Measurements from ENCODE around the gene IQSEC2. TPM values are rescaled to one million over a fixed set of nuclear protein-coding genes. Genes with fewer than 3 reads are reported as not detected.

IQSEC2 gene
- total and polyA plus RNA-seq, 2 of the 13 experiments (the other 11 are each of a cell fraction or from before 2014, with no cell fraction given): 0.13 to 0.21 TPM

- TF ChIP-seq KDM1A (CRISPR knock-in tag; IDR thresholded peaks at IDR 0.05) (no peak), SIX4 (CRISPR knock-in tag; IDR thresholded peaks at IDR 0.05) (no peak), GABPA (IDR thresholded peaks at IDR 0.05; ENCODE audit: low read depth, low read length) (no peak), GABPA (CRISPR knock-in tag; IDR thresholded peaks at IDR 0.05; ENCODE audit: low read depth) (no peak)
Observed at GRCh38 chrX:53262189-53262917, 19.0 kb downstream of the IQSEC2 start (continued).

GRCh38 chrX:53261355-53261972 lies 19.9 kb downstream of the IQSEC2 start:
- H3K4me3 ChIP-seq (replicated peaks in 1 of 3; ENCODE audit: insufficient read depth in 1 of 3, low read depth in 2 of 3, low read length in 3 of 3): no peak overlapping the region
- H3K4me1 ChIP-seq (ENCODE audit: insufficient read depth, low read length): no peaks in the 10 kb centered on the region
- ATAC-seq (no peak), FAIRE-seq (no peak), DNase-seq (ENCODE audit: low spot score) (no peak)
- TF ChIP-seq ZNF768 (CRISPR knock-in tag; IDR thresholded peaks at IDR 0.05) (no peak), ZNF674 (CRISPR knock-in tag; IDR thresholded peaks at IDR 0.05; ENCODE audit: low read depth) (no peak), TMF1 (CRISPR knock-in tag; IDR thresholded peaks at IDR 0.05; ENCODE audit: low read depth) (no peak), DR1 (CRISPR knock-in tag; IDR thresholded peaks at IDR 0.05) (no peak), ZXDC (CRISPR knock-in tag; IDR thresholded peaks at IDR 0.05) (no peak), NFKBIZ (CRISPR knock-in tag; IDR thresholded peaks at IDR 0.05) (no peak), PHF8 (CRISPR knock-in tag; IDR thresholded peaks at IDR 0.05) (no peak), ZNF747 (CRISPR knock-in tag; IDR thresholded peaks at IDR 0.05; ENCODE audit: borderline replicate concordance) (no peak), MAF1 (CRISPR knock-in tag; IDR thresholded peaks at IDR 0.05; ENCODE audit: borderline replicate concordance) (no peak), YY1 (IDR thresholded peaks at IDR 0.05; ENCODE audit: insufficient read depth, insufficient replicate concordance, low read depth, low read length) (no peak), WIZ (CRISPR knock-in tag; IDR thresholded peaks at IDR 0.05) (no peak), SMAD9 (CRISPR knock-in tag; IDR thresholded peaks at IDR 0.05) (no peak), JUND (CRISPR knock-in tag; IDR thresholded peaks at IDR 0.05) (no peak), ZNF136 (CRISPR knock-in tag; IDR thresholded peaks at IDR 0.05; ENCODE audit: low read depth) (no peak), PATZ1 (CRISPR knock-in tag; IDR thresholded peaks at IDR 0.05) (no peak), ZNF235 (CRISPR knock-in tag; IDR thresholded peaks at IDR 0.05; ENCODE audit: borderline replicate concordance) (no peak)
- POLR2A ChIA-PET: no interaction called here
- H3K36me3 ChIP-seq (replicated peaks in 1 of 2; ENCODE audit: control insufficient read depth in 1 of 2, insufficient read depth in 2 of 2, low read length in 2 of 2): no peaks in the 10 kb centered on the region
- no peaks in the 10 kb centered on the region for H3K27me3 ChIP-seq (ENCODE audit: control insufficient read depth in 1 of 2, insufficient read depth in 2 of 2, low read length in 2 of 2)
- H3K79me2 ChIP-seq (ENCODE audit: insufficient read depth, low read length): no peaks in the 10 kb centered on the region
- intact Hi-C loops (cut with micrococcal nuclease; ENCODE audit: unreplicated experiment) (no loop called here), in situ Hi-C loops (cut with HindIII; ENCODE audit: extremely low pct_ligation_motif_present, low pct_unique_long_range_greater_than_20kb) (no loop called here)
- no peak overlapping the region for H3K4me2 ChIP-seq (ENCODE audit: low read depth, low read length)
- H2AFZ ChIP-seq (ENCODE audit: low read length): no peak overlapping the region
- 16% methylated on average over 6 of the region's 7 CpGs for WGBS (ENCODE audit: low lambda C conversion rate)
- CTCF ChIA-PET (ENCODE audit: low intra/inter-chr PET ratio, low total read pairs): no interaction called here
- no peak overlapping the region for H3K27ac ChIP-seq (ENCODE audit: extremely low read length, insufficient read depth, low read length)
- no TSS peak for BruUV-seq (replicated peaks)
- no peaks in the 10 kb centered on the region for H4K20me1 ChIP-seq (ENCODE audit: insufficient read depth, low read length)
- no peak overlapping the region for H3K9ac ChIP-seq (ENCODE audit: insufficient read depth, low read depth, low read length)
- no peaks in the 10 kb centered on the region for H3K9me3 ChIP-seq (ENCODE audit: low read length)
